Endothelial cell of umbilical vein (primary cell): Measurements from ENCODE around the gene GALNT10. TPM values are rescaled to one million over a fixed set of nuclear protein-coding genes. Genes with fewer than 3 reads are reported as not detected.

Experiments used
- BruUV-seq: library from RNA; stranded (reverse); fragments of 400-500 nt; replicated peaks from 2 replicates; lab custom pipeline; 2021; lab: Mats Ljungman, UMichigan
- CTCF ChIA-PET: fragments of 300-600, 350-600 bp; sonication (Branson Sonifier 250); formaldehyde crosslinking; loops from one replicate; lab custom pipeline; 2021; ENCODE audit warnings: antibody characterized with exemption, inconsistent platforms; lab: Charles Lee
- POLR2A ChIA-PET: fragments of 300-600, 350-600 bp; sonication (Branson Sonifier 250); formaldehyde crosslinking; loops from one replicate; lab custom pipeline; 2021; ENCODE audit warnings: antibody characterized with exemption, inconsistent platforms; lab: Charles Lee
- DNase-seq: peaks from one replicate; pipeline ENCODE4 v3.0.0-alpha.2; 2011; ENCODE audit warnings: low read depth, low spot score
- FAIRE-seq: peaks from 2 replicates; lab custom pipeline; 2011; peaks lifted over from hg19 to GRCh38; lab: Jason Lieb, UNC
- H2AFZ ChIP-seq: 2 replicates; pipeline ENCODE4 v1.6.0; 2012; ENCODE audit warnings: low read depth, low read length, control low read depth, inconsistent platforms
- H3K27ac ChIP-seq: 2 replicates; pipeline ENCODE4 v1.5.1; 2011; ENCODE audit warnings: low read depth, mild to moderate bottlenecking, control low read depth, low read length, moderate library complexity; ENCODE audit not compliant: insufficient read depth
- H3K27me3 ChIP-seq, 2 experiments: 2 replicates each; pipeline versions ENCODE4 v1.6.0 to v1.6.1; 2011; ENCODE audit warnings: low read length in 2 of 2, mixed read lengths in 1 of 2; ENCODE audit not compliant: control insufficient read depth in 2 of 2, insufficient read depth in 2 of 2
- H3K36me3 ChIP-seq, 2 experiments: 2 replicates in 1 of 2; 3 replicates in 1 of 2; pipeline ENCODE4 v1.5.1; 2011; ENCODE audit warnings: low read length in 2 of 2, mild to moderate bottlenecking in 1 of 2, moderate library complexity in 1 of 2; ENCODE audit not compliant: control insufficient read depth in 2 of 2, insufficient read depth in 2 of 2; ENCODE audit errors: extremely low read depth in 1 of 2
- H3K4me1 ChIP-seq: 3 replicates; pipeline ENCODE4 v1.5.1; 2011; ENCODE audit warnings: mild to moderate bottlenecking, low read length; ENCODE audit not compliant: control insufficient read depth, insufficient read depth; ENCODE audit errors: extremely low read depth
- H3K4me2 ChIP-seq: 2 replicates; pipeline ENCODE4 v1.6.1; 2011; ENCODE audit warnings: low read length, control low read depth, mixed read lengths; ENCODE audit not compliant: insufficient read depth
- H3K4me3 ChIP-seq, 3 experiments: fragments of 200-600 bp in 1 of 3; sonication (generic), shearing (Covaris generic) in 1 of 3; replicated peaks in 1 of 3; 2 replicates each; pipeline ENCODE4 v1.5.1; 2011 to 2016; ENCODE audit warnings: control low read depth in 3 of 3, low read length in 3 of 3, mild to moderate bottlenecking in 2 of 3, inconsistent platforms in 1 of 3, low read depth in 1 of 3, moderate library complexity in 1 of 3; ENCODE audit not compliant: insufficient read depth in 1 of 3
- H3K79me2 ChIP-seq: 2 replicates; pipeline ENCODE4 v1.6.0; 2012; ENCODE audit warnings: low read length, inconsistent platforms; ENCODE audit not compliant: control insufficient read depth, insufficient read depth
- H3K9ac ChIP-seq: replicated peaks from 2 replicates; pipeline ENCODE3; 2011; ENCODE audit warnings: low read length, control low read depth; ENCODE audit not compliant: insufficient read depth; ENCODE audit errors: extremely low read depth
- H3K9me1 ChIP-seq: replicated peaks from 3 replicates; pipeline ENCODE4 v1.6.0; 2011; ENCODE audit warnings: mild to moderate bottlenecking, low read length; ENCODE audit not compliant: control insufficient read depth, insufficient read depth; ENCODE audit errors: extremely low read depth
- H3K9me3 ChIP-seq: replicated peaks from 2 replicates; pipeline ENCODE4 v1.5.1; 2012; ENCODE audit warnings: low read length, inconsistent platforms; ENCODE audit not compliant: control insufficient read depth, insufficient read depth
- H4K20me1 ChIP-seq: replicated peaks from 2 replicates; pipeline ENCODE3; 2011; ENCODE audit warnings: mild to moderate bottlenecking, low read length; ENCODE audit not compliant: control insufficient read depth, insufficient read depth; ENCODE audit errors: extremely low read depth
- CTCF ChIP-seq, 2 donors: IDR thresholded peaks; 1 replicate in 1 of 2; 2 replicates in 1 of 2; pipeline ENCODE4 v1.5.1; 2011; ENCODE audit warnings: low read length in 2 of 2, mild to moderate bottlenecking in 2 of 2, moderate library complexity in 2 of 2, control low read depth in 1 of 2, inconsistent platforms in 1 of 2, low read depth in 1 of 2; ENCODE audit not compliant: insufficient read depth in 1 of 2; ENCODE audit errors: extremely low read depth in 1 of 2
- FOS ChIP-seq: IDR thresholded peaks from 2 replicates; pipeline ENCODE4 v1.6.1; 2011; ENCODE audit warnings: mild to moderate bottlenecking, low read length, moderate library complexity, borderline replicate concordance; ENCODE audit not compliant: insufficient read depth
- JUN ChIP-seq: IDR thresholded peaks from 2 replicates; pipeline ENCODE4 v1.6.1; 2011; ENCODE audit warnings: borderline replicate concordance, low read depth; ENCODE audit not compliant: insufficient read length, insufficient read depth
- POLR2A ChIP-seq: IDR thresholded peaks from 2 replicates; pipeline ENCODE4 v1.6.1; 2012; ENCODE audit warnings: low read depth, mild to moderate bottlenecking, control low read depth, low read length
- dilution Hi-C: fragments of 300-500 bp; cut with MboI; formaldehyde crosslinking; loops from one replicate; pipeline ENCODE4 v1.15.0; 2019; ENCODE audit warnings: low sequenced_read_pairs; ENCODE audit not compliant: extremely low pct_ligation_motif_present
- intact Hi-C: fragments of 100-400 bp; cut with micrococcal nuclease; formaldehyde crosslinking; loops from one replicate; pipeline ENCODE4 v1.10.0; 2022
- polyA plus RNA-seq, 4 experiments: library from polyadenylated mRNA; depleted of rRNA in 3 of 4; stranded (reverse) in 3 of 4; unstranded in 1 of 4; fragments of >200 nt; gene quantifications; 2 replicates each; pipeline versions ENCODE4 v1.2.1 to v1.2.3, GENCODE V29; 2011 to 2012; ENCODE audit warnings: missing spikeins in 1 of 4
- total RNA-seq: library from RNA; stranded (reverse); gene quantifications from 2 replicates; pipeline ENCODE4 v1.2.3, GENCODE V29; 2021

GALNT10 gene
- total and polyA plus RNA-seq, 2 donors (not counting 3 experiments of a cell fraction or from before 2014, with no cell fraction given) = 70.2 to 77.6 TPM

GRCh38 chr5:154419236-154419635 lies 228.7 kb downstream of the GALNT10 start:
- H3K79me2 ChIP-seq = no peaks in the 10 kb centered on the region
- no peaks in the 10 kb centered on the region for H3K9me3 ChIP-seq
- no peak overlapping the region for H3K4me3 ChIP-seq
- H3K27me3 ChIP-seq = no peaks in the 10 kb centered on the region
- no peaks in the 10 kb centered on the region for H3K4me1 ChIP-seq
- CTCF ChIA-PET = interaction anchor here (1.7 kb wide), 1 partner anchor 347 kb away, joined by 5 read pairs; no protein-coding TSS in a partner anchor
- BruUV-seq = no TSS peak
- H3K36me3 ChIP-seq = peaks cover 7 to 18% of the 10 kb centered on the region in 2 experiments
- FAIRE-seq (no peak), DNase-seq (no peak)
- POLR2A ChIA-PET = no interaction called here
- no peaks in the 10 kb centered on the region for H3K9me1 ChIP-seq
- H4K20me1 ChIP-seq = no peaks in the 10 kb centered on the region
- no peak overlapping the region for H2AFZ ChIP-seq
- dilution Hi-C loops = no loop called here
- no peak overlapping the region for H3K4me2 ChIP-seq
- no peak overlapping the region for H3K27ac ChIP-seq
- TF ChIP-seq CTCF (IDR thresholded peaks at IDR 0.05; ENCODE audit: extremely low read depth in 1 of 2, insufficient read depth in 1 of 2, low read depth in 1 of 2, low read length in 2 of 2) (no peak), FOS (no peak), JUN (no peak), POLR2A (no peak)
- intact Hi-C loops = no loop called here
- no peak overlapping the region for H3K9ac ChIP-seq

DNA sequence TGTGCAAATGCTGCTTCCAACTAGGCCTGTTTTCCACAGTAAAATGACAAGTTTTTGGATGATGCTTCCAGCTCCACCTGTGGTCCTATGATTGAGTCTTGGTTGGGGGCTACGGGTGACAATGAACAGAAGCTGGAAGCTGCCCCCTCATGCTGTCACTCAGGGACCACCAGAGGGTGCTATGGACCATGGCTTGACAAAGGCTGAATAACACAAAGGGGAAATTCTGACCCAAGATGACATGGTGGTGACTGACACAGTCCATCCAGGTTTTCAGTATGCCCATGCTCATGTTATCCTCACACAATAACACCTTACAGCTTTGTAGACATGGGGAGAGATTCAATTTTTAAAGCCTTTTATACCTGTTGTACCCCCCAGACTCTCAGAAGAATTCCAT lies 231.3 kb downstream of the GALNT10 start:
- dilution Hi-C loops = no loop called here
- CTCF ChIA-PET = interaction anchor here (0.7 to 2.6 kb wide), 23 partner anchors 10 to 602 kb away, joined by 3 to 25 read pairs (median 5); no protein-coding TSS in a partner anchor
- no TSS peak for BruUV-seq
- H3K79me2 ChIP-seq = no peaks in the 10 kb centered on the region
- H3K27ac ChIP-seq = no peak overlapping the region
- no peak overlapping the region for H3K9ac ChIP-seq
- POLR2A ChIA-PET = no interaction called here
- intact Hi-C loops = loop anchor here (1.0 kb wide), 2 partner anchors 188 to 218 kb away; no protein-coding TSS in a partner anchor
- H2AFZ ChIP-seq = no peak overlapping the region
- DNase-seq (peak; percentile 33), FAIRE-seq (peak; percentile 42)
- peaks cover 7 to 12% of the 10 kb centered on the region in 2 experiments for H3K36me3 ChIP-seq
- H3K4me2 ChIP-seq = no peak overlapping the region
- H3K27me3 ChIP-seq = no peaks in the 10 kb centered on the region
- H3K9me3 ChIP-seq = no peaks in the 10 kb centered on the region
- no peaks in the 10 kb centered on the region for H3K4me1 ChIP-seq
- no peak for TF ChIP-seq FOS
- TF ChIP-seq CTCF (IDR thresholded peaks at IDR 0.05; ENCODE audit: extremely low read depth in 1 of 2, insufficient read depth in 1 of 2, low read depth in 1 of 2, low read length in 2 of 2) = peak; percentile 56 to 62
- H4K20me1 ChIP-seq = no peaks in the 10 kb centered on the region
- no peaks in the 10 kb centered on the region for H3K9me1 ChIP-seq
- H3K4me3 ChIP-seq = no peak overlapping the region
